ENCODE results near the gene MTUS2.

MTUS2 gene

GRCh38 chr13:29294821-29295220, 474.7 kb downstream of the MTUS2 start:
- Histone ChIP-seq H3K4me3 (replicated peaks; ENCODE audit: insufficient read depth, low read length) (no peak overlapping the region), H3K27ac (replicated peaks) (no peak overlapping the region), H3K27me3 (ENCODE audit: insufficient read depth, poor library complexity, severe bottlenecking) (peaks cover 5% of the 10 kb centered on the region)
- no peak for DNase-seq (ENCODE audit: low read depth in 1 of 2, low spot score in 1 of 2)
- TF ChIP-seq CTCF (IDR thresholded peaks at IDR 0.05; ENCODE audit: insufficient read depth, low read length), result no peak
- TF ChIP-seq POLR2AphosphoS5 (IDR thresholded peaks at IDR 0.05; ENCODE audit: low read depth), result no peak
- no peak for TF ChIP-seq GABPA (IDR thresholded peaks at IDR 0.05; ENCODE audit: low read depth)
- no peak for TF ChIP-seq REST (IDR thresholded peaks at IDR 0.05; ENCODE audit: insufficient replicate concordance, low read depth)
- no peak for TF ChIP-seq SPI1 (IDR thresholded peaks at IDR 0.05; ENCODE audit: borderline replicate concordance, low read depth)

- Histone ChIP-seq H3K27me3 (ENCODE audit: insufficient read depth, poor library complexity, severe bottlenecking) (peaks cover 2% of the 10 kb centered on the region), H3K27ac (replicated peaks) (no peak overlapping the region), H3K4me3 (replicated peaks; ENCODE audit: insufficient read depth, low read length) (no peak overlapping the region)
- DNase-seq (ENCODE audit: low read depth in 1 of 2, low spot score in 1 of 2), result no peak
- TF ChIP-seq REST (IDR thresholded peaks at IDR 0.05; ENCODE audit: insufficient replicate concordance, low read depth), result no peak
- TF ChIP-seq GABPA (IDR thresholded peaks at IDR 0.05; ENCODE audit: low read depth), result no peak
- TF ChIP-seq SPI1 (IDR thresholded peaks at IDR 0.05; ENCODE audit: borderline replicate concordance, low read depth), result no peak
- TF ChIP-seq POLR2AphosphoS5 (IDR thresholded peaks at IDR 0.05; ENCODE audit: low read depth), result no peak
- no peak for TF ChIP-seq CTCF (IDR thresholded peaks at IDR 0.05; ENCODE audit: insufficient read depth, low read length)
Measured at GRCh38 chr13:29301027-29301426, 480.9 kb downstream of the MTUS2 start.

GRCh38 chr13:29304148-29304547, 484.0 kb downstream of the MTUS2 start:
- Histone ChIP-seq H3K4me3 (replicated peaks; ENCODE audit: insufficient read depth, low read length) (no peak overlapping the region), H3K27ac (replicated peaks) (no peak overlapping the region), H3K27me3 (ENCODE audit: insufficient read depth, poor library complexity, severe bottlenecking) (peaks cover 2% of the 10 kb centered on the region)
- no peak for TF ChIP-seq SPI1 (IDR thresholded peaks at IDR 0.05; ENCODE audit: borderline replicate concordance, low read depth)
- no peak for TF ChIP-seq REST (IDR thresholded peaks at IDR 0.05; ENCODE audit: insufficient replicate concordance, low read depth)
- TF ChIP-seq POLR2AphosphoS5 (IDR thresholded peaks at IDR 0.05; ENCODE audit: low read depth), result no peak
- no peak for TF ChIP-seq GABPA (IDR thresholded peaks at IDR 0.05; ENCODE audit: low read depth)
- no peak for TF ChIP-seq CTCF (IDR thresholded peaks at IDR 0.05; ENCODE audit: insufficient read depth, low read length)
- DNase-seq (ENCODE audit: low read depth in 1 of 2, low spot score in 1 of 2), result no peak

All from HL-60 (cell line).